HCT116 (cell line): Measurements from ENCODE around the gene RASSF5. TPM values are rescaled to one million over a fixed set of nuclear protein-coding genes. Genes with fewer than 3 reads are reported as not detected.
A peak's percentile ranks its signal among the peaks of the same experiment; 100 is the strongest.

Source experiments
- ATAC-seq: fragments of 200-7000 bp; cut with Tn5 transposase; 2 replicates; pipeline ENCODE4 v1.9.1; 2020; ENCODE audit warnings: mild to moderate bottlenecking, moderate library complexity
- BruUV-seq: library from RNA; stranded (reverse); fragments of 400-500 nt; replicated peaks from 2 replicates; lab custom pipeline; 2021; lab: Mats Ljungman, UMichigan
- CTCF ChIA-PET: fragments of 300-600 bp; sonication (Branson Sonifier 250); formaldehyde crosslinking; loops from one replicate; lab custom pipeline; 2021; ENCODE audit warnings: antibody characterized with exemption; lab: Charles Lee
- POLR2A ChIA-PET: fragments of 300-600, 350-600 bp; sonication (Branson Sonifier 250); formaldehyde crosslinking; loops from one replicate; lab custom pipeline; 2021; ENCODE audit warnings: antibody characterized with exemption; lab: Charles Lee
- RAD21 ChIA-PET, 2 experiments: fragments of 300-600 bp; sonication (Branson Sonifier 250); formaldehyde crosslinking; loops; one replicate each; lab custom pipeline; 2023; ENCODE audit warnings: low total read pairs in 2 of 2; ENCODE audit not compliant: uncharacterized antibody in 2 of 2, unreplicated experiment in 2 of 2, low non-redundant PET in 1 of 2; lab: Charles Lee
- DNase-seq: peaks from one replicate; pipeline ENCODE4 v3.0.0-alpha.2; 2010; ENCODE audit warnings: low read depth, low spot score
- H2AFZ ChIP-seq: fragments of 200-600 bp; shearing (Covaris generic), sonication (generic); 2 replicates; pipeline ENCODE4 v1.6.1; 2017; ENCODE audit warnings: low read depth, mixed run types, mixed read lengths, antibody characterized with exemption, low read length; ENCODE audit not compliant: poor library complexity, severe bottlenecking
- H3K27ac ChIP-seq: 2 replicates; pipeline ENCODE4 v1.5.1; 2012; ENCODE audit warnings: low read depth, low read length
- H3K27me3 ChIP-seq: fragments of 200-600 bp; sonication (generic); 2 replicates; pipeline ENCODE4 v1.6.1; 2016; ENCODE audit warnings: mixed run types, low read length, mixed read lengths; ENCODE audit not compliant: insufficient read depth
- H3K36me3 ChIP-seq, 2 experiments: fragments of 200-500 bp in 1 of 2; fragments of 200-600 bp in 1 of 2; sonication (Bioruptor generic) in 1 of 2; sonication (generic) in 1 of 2; 2 replicates each; pipeline versions ENCODE4 v1.5.1 to v1.6.1; 2014 to 2016; ENCODE audit warnings: low read length in 2 of 2, inconsistent platforms in 1 of 2, mixed read lengths in 1 of 2, mixed run types in 1 of 2; ENCODE audit not compliant: insufficient read depth in 2 of 2, control insufficient read depth in 1 of 2
- H3K4me1 ChIP-seq, 2 experiments: fragments of 200-600 bp in 1 of 2; sonication (generic) in 1 of 2; 2 replicates each; pipeline versions ENCODE4 v1.5.1 to v1.6.1; 2012 to 2017; ENCODE audit warnings: low read length in 2 of 2, inconsistent platforms in 1 of 2, mild to moderate bottlenecking in 1 of 2, mixed read lengths in 1 of 2, mixed run types in 1 of 2, moderate library complexity in 1 of 2; ENCODE audit not compliant: insufficient read depth in 2 of 2, control insufficient read depth in 1 of 2
- H3K4me2 ChIP-seq: fragments of 200-600 bp; sonication (generic); 2 replicates; pipeline ENCODE4 v1.6.1; 2017; ENCODE audit warnings: mixed run types, low read length, mixed read lengths
- H3K4me3 ChIP-seq, 2 experiments: fragments of 200-600 bp in 1 of 2; sonication (generic) in 1 of 2; replicated peaks in 1 of 2; 2 replicates each; pipeline ENCODE4 v1.5.1; 2011 to 2016; ENCODE audit warnings: low read length in 2 of 2, control low read depth in 1 of 2, low read depth in 1 of 2, mild to moderate bottlenecking in 1 of 2, mixed read lengths in 1 of 2, mixed run types in 1 of 2
- H3K79me2 ChIP-seq: fragments of 200-600 bp; sonication (generic); 2 replicates; pipeline ENCODE4 v1.6.1; 2017; ENCODE audit warnings: mild to moderate bottlenecking, mixed run types, low read length, moderate library complexity, mixed read lengths; ENCODE audit not compliant: insufficient read depth
- H3K9ac ChIP-seq: fragments of 200-600 bp; sonication (generic); 2 replicates; pipeline ENCODE4 v1.6.1; 2016; ENCODE audit warnings: low read length, mixed read lengths
- H3K9me2 ChIP-seq: fragments of 200-600 bp; sonication (generic), shearing (Covaris generic); 2 replicates; pipeline ENCODE4 v1.6.1; 2017; ENCODE audit warnings: mixed run types, mild to moderate bottlenecking, moderate library complexity; ENCODE audit not compliant: insufficient read depth
- H3K9me3 ChIP-seq, 2 experiments: fragments of 200-500 bp in 1 of 2; fragments of 200-600 bp in 1 of 2; sonication (Bioruptor generic) in 1 of 2; sonication (generic) in 1 of 2; 2 replicates each; pipeline ENCODE4 v1.6.1; 2014 to 2017; ENCODE audit warnings: low read length in 2 of 2, mixed read lengths in 2 of 2, inconsistent platforms in 1 of 2, low read depth in 1 of 2, mild to moderate bottlenecking in 1 of 2, mixed run types in 1 of 2, moderate library complexity in 1 of 2; ENCODE audit not compliant: control insufficient read depth in 1 of 2, insufficient read depth in 1 of 2
- H4K20me1 ChIP-seq: fragments of 200-600 bp; sonication (generic), shearing (Covaris generic); 2 replicates; pipeline ENCODE4 v1.6.1; 2017; ENCODE audit warnings: mixed run types, mild to moderate bottlenecking, moderate library complexity; ENCODE audit not compliant: insufficient read depth
- EGR1 ChIP-seq: IDR thresholded peaks from 2 replicates; pipeline ENCODE4 v1.6.1; 2012; ENCODE audit warnings: low read depth
- ELF1 ChIP-seq: IDR thresholded peaks from 2 replicates; pipeline ENCODE4 v1.6.1; 2012; ENCODE audit warnings: low read depth, borderline replicate concordance
- EZH2phosphoT487 ChIP-seq: fragments of 200-600 bp; IDR thresholded peaks from 2 replicates; pipeline ENCODE4 v1.6.1; 2018; ENCODE audit warnings: antibody characterized with exemption, borderline replicate concordance
- JUND ChIP-seq: IDR thresholded peaks from 2 replicates; pipeline ENCODE4 v1.6.1; 2012
- POLR2A ChIP-seq: IDR thresholded peaks from 2 replicates; pipeline ENCODE4 v1.7.0; 2011; ENCODE audit warnings: borderline replicate concordance; ENCODE audit not compliant: insufficient read depth, insufficient read length; ENCODE audit errors: extremely low read depth
- SIN3A ChIP-seq: IDR thresholded peaks from 2 replicates; pipeline ENCODE4 v1.6.1; 2012; ENCODE audit warnings: low read depth
- SP1 ChIP-seq: IDR thresholded peaks from 2 replicates; pipeline ENCODE4 v1.6.1; 2012; ENCODE audit warnings: low read depth
- TCF7L2 ChIP-seq: IDR thresholded peaks from 2 replicates; pipeline ENCODE4 v1.7.0; 2011; ENCODE audit warnings: borderline replicate concordance, inconsistent platforms; ENCODE audit not compliant: insufficient read depth, insufficient read length; ENCODE audit errors: extremely low read depth
- YY1 ChIP-seq: IDR thresholded peaks from 2 replicates; pipeline ENCODE4 v1.6.1; 2011; ENCODE audit warnings: low read length, low read depth, moderate library complexity, mild to moderate bottlenecking; ENCODE audit not compliant: insufficient replicate concordance; ENCODE audit errors: extremely low read depth
- ZFX ChIP-seq: fragments of 450-650 bp; IDR thresholded peaks from 2 replicates; pipeline ENCODE4 v1.6.1; 2017
- ZNF274 ChIP-seq: fragments of 200-500 bp; sonication (Bioruptor generic); IDR thresholded peaks from 2 replicates; pipeline ENCODE4 v1.6.1; 2014; ENCODE audit warnings: mild to moderate bottlenecking, low read depth, low read length, inconsistent platforms
- intact Hi-C: fragments of 100-400 bp; cut with micrococcal nuclease; formaldehyde crosslinking; loops from 2 replicates; pipeline ENCODE4 v1.10.0; 2022
- total RNA-seq: library from RNA; stranded (reverse); gene quantifications from one replicate; pipeline ENCODE4 v1.2.1, GENCODE V29; 2021; ENCODE audit not compliant: unreplicated experiment
- TF ChIP-seq, protein P1 (sequence below): IDR thresholded peaks from 2 replicates; pipeline ENCODE4 v1.6.1; 2011; ENCODE audit warnings: mild to moderate bottlenecking, low read length, moderate library complexity; ENCODE audit not compliant: insufficient replicate concordance; ENCODE audit errors: extremely low read depth
- TF ChIP-seq, protein P2 (sequence below), 3 experiments: fragments of 200-600 bp in 1 of 3; sonication (generic) in 1 of 3; IDR thresholded peaks in 2 of 3; conservative IDR thresholded peaks in 1 of 3; 2 replicates each; pipeline ENCODE4 v1.5.1; 2012 to 2017; ENCODE audit warnings: low read depth in 2 of 3, low read length in 2 of 3, antibody characterized with exemption in 1 of 3, borderline replicate concordance in 1 of 3, control low read depth in 1 of 3, mild to moderate bottlenecking in 1 of 3, mixed read lengths in 1 of 3, mixed run types in 1 of 3, moderate library complexity in 1 of 3; ENCODE audit not compliant: insufficient read depth in 1 of 3

RASSF5 gene
- total RNA-seq, 1 experiment from 2014 or later = 5.4 TPM

DNA sequence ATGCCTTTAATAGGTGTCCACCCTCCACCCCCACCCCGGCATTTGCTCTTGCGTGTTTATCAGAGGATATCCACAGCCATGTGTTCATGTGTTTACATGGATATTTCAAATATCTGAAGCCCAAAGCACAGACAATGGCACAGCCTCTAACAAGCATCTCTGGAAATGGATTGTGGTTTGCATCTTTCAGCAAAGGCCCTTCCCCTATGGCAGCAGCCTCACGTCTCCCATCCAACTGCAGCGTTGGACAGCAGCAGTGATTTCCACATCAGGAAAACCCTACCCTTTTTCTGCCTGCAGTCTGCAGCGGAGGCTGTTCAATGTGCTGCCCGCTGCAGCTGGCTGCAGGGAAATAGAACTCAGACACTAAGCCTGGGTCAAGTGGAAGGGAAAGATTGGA, 1.6 kb downstream of the RASSF5 start:
- H3K4me1 ChIP-seq = peaks cover 26 to 68% of the 10 kb centered on the region in 2 experiments
- 0 out of 2 replicates have a peak overlapping the region, but pooled peaks have one; percentile 72 for H3K4me2 ChIP-seq
- RAD21 ChIA-PET = no interaction called here
- H3K9me2 ChIP-seq = no peaks in the 10 kb centered on the region
- H3K36me3 ChIP-seq = no peaks in the 10 kb centered on the region
- H2AFZ ChIP-seq = no peak overlapping the region
- no peak overlapping the region for H3K27ac ChIP-seq
- no peak overlapping the region for H3K4me3 ChIP-seq
- no peaks in the 10 kb centered on the region for H3K27me3 ChIP-seq
- H3K9ac ChIP-seq = no peak overlapping the region
- CTCF ChIA-PET = no interaction called here
- H3K79me2 ChIP-seq = no peaks in the 10 kb centered on the region
- POLR2A ChIA-PET = no interaction called here
- BruUV-seq = no TSS peak
- H3K9me3 ChIP-seq = no peaks in the 10 kb centered on the region
- H4K20me1 ChIP-seq = no peaks in the 10 kb centered on the region
- DNase-seq = no peak
- ATAC-seq = no peak
- TF ChIP-seq, protein P1, sequence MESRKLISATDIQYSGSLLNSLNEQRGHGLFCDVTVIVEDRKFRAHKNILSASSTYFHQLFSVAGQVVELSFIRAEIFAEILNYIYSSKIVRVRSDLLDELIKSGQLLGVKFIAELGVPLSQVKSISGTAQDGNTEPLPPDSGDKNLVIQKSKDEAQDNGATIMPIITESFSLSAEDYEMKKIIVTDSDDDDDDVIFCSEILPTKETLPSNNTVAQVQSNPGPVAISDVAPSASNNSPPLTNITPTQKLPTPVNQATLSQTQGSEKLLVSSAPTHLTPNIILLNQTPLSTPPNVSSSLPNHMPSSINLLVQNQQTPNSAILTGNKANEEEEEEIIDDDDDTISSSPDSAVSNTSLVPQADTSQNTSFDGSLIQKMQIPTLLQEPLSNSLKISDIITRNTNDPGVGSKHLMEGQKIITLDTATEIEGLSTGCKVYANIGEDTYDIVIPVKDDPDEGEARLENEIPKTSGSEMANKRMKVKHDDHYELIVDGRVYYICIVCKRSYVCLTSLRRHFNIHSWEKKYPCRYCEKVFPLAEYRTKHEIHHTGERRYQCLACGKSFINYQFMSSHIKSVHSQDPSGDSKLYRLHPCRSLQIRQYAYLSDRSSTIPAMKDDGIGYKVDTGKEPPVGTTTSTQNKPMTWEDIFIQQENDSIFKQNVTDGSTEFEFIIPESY = no peak
- TF ChIP-seq ELF1 (no peak), YY1 (no peak), POLR2A (no peak)
- TF ChIP-seq, all 23 proteins: peak for 0
- intact Hi-C loops = no loop called here

DNA sequence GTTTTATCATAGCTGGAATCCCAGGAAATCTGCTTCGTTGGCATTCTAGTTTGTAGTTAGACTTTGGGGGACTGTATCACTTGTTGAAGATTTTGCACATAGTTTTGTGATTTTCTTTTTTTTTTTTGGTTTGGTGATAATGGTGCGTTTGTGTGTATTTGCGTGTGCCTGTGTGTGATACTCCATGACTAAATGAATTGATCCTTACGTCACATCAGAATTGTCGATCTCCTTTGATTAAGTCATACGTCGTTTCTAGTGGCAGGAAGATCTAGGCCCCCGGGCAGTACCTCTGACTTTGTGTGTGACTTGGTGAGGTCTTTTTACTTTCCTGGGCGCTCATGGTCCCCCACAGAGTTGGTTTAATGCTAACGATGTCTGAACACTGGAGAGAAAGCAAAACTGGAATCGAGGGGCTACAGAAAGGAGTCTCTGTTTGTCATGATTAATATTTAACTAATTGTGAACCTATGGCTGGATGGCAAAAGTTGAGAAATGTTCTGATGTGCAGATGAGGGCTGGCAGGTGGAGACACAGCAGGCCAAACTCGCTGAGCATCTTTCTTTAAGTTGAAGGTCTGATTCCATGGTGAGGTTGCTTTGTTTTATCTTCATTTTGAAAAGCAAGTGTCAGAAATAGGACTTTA, 2.4 kb downstream of the RASSF5 start:
- no peak overlapping the region for H3K4me2 ChIP-seq
- intact Hi-C loops = no loop called here
- H4K20me1 ChIP-seq = no peaks in the 10 kb centered on the region
- no peak for DNase-seq
- ATAC-seq = no peak
- ChIA-PET CTCF (no interaction called here), RAD21 (no interaction called here), POLR2A (no interaction called here)
- H3K4me1 ChIP-seq = peaks cover 25 to 68% of the 10 kb centered on the region in 2 experiments
- H3K9ac ChIP-seq = no peak overlapping the region
- BruUV-seq = TSS peak; percentile 30
- H3K27me3 ChIP-seq = no peaks in the 10 kb centered on the region
- H2AFZ ChIP-seq = no peak overlapping the region
- H3K36me3 ChIP-seq = no peaks in the 10 kb centered on the region
- H3K9me2 ChIP-seq = no peaks in the 10 kb centered on the region
- no peaks in the 10 kb centered on the region for H3K79me2 ChIP-seq
- TF ChIP-seq TCF7L2 (no peak), EGR1 (no peak), POLR2A (no peak), SP1 (no peak), ZFX (no peak), ELF1 (no peak), EZH2phosphoT487 (no peak), YY1 (no peak), ZNF274 (no peak), JUND (no peak), SIN3A (no peak)
- TF ChIP-seq, protein P2, sequence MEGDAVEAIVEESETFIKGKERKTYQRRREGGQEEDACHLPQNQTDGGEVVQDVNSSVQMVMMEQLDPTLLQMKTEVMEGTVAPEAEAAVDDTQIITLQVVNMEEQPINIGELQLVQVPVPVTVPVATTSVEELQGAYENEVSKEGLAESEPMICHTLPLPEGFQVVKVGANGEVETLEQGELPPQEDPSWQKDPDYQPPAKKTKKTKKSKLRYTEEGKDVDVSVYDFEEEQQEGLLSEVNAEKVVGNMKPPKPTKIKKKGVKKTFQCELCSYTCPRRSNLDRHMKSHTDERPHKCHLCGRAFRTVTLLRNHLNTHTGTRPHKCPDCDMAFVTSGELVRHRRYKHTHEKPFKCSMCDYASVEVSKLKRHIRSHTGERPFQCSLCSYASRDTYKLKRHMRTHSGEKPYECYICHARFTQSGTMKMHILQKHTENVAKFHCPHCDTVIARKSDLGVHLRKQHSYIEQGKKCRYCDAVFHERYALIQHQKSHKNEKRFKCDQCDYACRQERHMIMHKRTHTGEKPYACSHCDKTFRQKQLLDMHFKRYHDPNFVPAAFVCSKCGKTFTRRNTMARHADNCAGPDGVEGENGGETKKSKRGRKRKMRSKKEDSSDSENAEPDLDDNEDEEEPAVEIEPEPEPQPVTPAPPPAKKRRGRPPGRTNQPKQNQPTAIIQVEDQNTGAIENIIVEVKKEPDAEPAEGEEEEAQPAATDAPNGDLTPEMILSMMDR (IDR thresholded peaks at IDR 0.05 in 2 of 3, conservative IDR thresholded peaks at IDR 0.05 in 1 of 3; ENCODE audit: borderline replicate concordance in 1 of 3, insufficient read depth in 1 of 3, low read depth in 2 of 3, low read length in 2 of 3) = no peak
- TF ChIP-seq, all 23 proteins: peak for 0
- no peaks in the 10 kb centered on the region for H3K9me3 ChIP-seq
- H3K27ac ChIP-seq = no peak overlapping the region
- H3K4me3 ChIP-seq = no peak overlapping the region
